Uterus (tissue), 4 donors: Measurements from ENCODE around the gene GDE1. TPM values are rescaled to one million over a fixed set of nuclear protein-coding genes. Genes with fewer than 3 reads are reported as not detected.

Source experiments
- DNase-seq, 2 donors: peaks; one replicate each; pipeline ENCODE4 v3.0.0-alpha.2; 2019 to 2020
- H3K27ac ChIP-seq, 2 donors: fragments of 200-600 bp; sonication (generic); 1 replicate in 1 of 2; 2 replicates in 1 of 2; pipeline ENCODE4 v1.5.1; 2016 to 2018
- H3K27me3 ChIP-seq, 2 donors: fragments of 200-600 bp; sonication (generic); one replicate each; pipeline ENCODE4 v1.5.1; 2018 to 2019; ENCODE audit warnings: control low read depth in 1 of 2
- H3K36me3 ChIP-seq, 2 donors: fragments of 200-600 bp; sonication (generic); one replicate each; pipeline ENCODE4 v1.5.1; 2019; ENCODE audit warnings: control low read depth in 1 of 2
- H3K4me1 ChIP-seq, 2 donors: fragments of 200-600 bp; sonication (generic); one replicate each; pipeline ENCODE4 v1.5.1; 2018 to 2019; ENCODE audit warnings: control low read depth in 1 of 2
- H3K4me3 ChIP-seq, 2 donors: fragments of 200-600 bp; sonication (generic); 1 replicate in 1 of 2; 2 replicates in 1 of 2; pipeline ENCODE4 v1.5.1; 2018 to 2019; ENCODE audit warnings: mild to moderate bottlenecking in 1 of 2
- H3K9me3 ChIP-seq, 2 donors: fragments of 200-600 bp; sonication (generic); one replicate each; pipeline ENCODE4 v1.5.1; 2019; ENCODE audit warnings: control low read depth in 1 of 2
- CTCF ChIP-seq, 4 experiments: fragments of 200-600 bp in 2 of 4; fragments of 450-650 bp in 2 of 4; sonication (generic) in 2 of 4; IDR thresholded peaks; one replicate each; pipeline ENCODE4 v1.5.1; 2016 to 2019; ENCODE audit warnings: antibody characterized with exemption in 4 of 4, mild to moderate bottlenecking in 2 of 4, moderate library complexity in 1 of 4
- POLR2A ChIP-seq, 2 donors: fragments of 450-650 bp; IDR thresholded peaks; one replicate each; pipeline ENCODE4 v1.6.1; 2016; ENCODE audit warnings: antibody characterized with exemption in 2 of 2, mild to moderate bottlenecking in 1 of 2, moderate library complexity in 1 of 2
- intact Hi-C: fragments of 100-400 bp; cut with DNase I; formaldehyde crosslinking; loops from one replicate; pipeline ENCODE4 v1.15.1; 2023; ENCODE audit warnings: low total_unique reads
- total RNA-seq, 4 donors: library from RNA; depleted of rRNA in 3 of 4; stranded (reverse); fragments of >200 nt in 3 of 4; gene quantifications; one replicate each; pipeline versions ENCODE4 v1.1.0 to v1.2.4, GENCODE V29; 2014 to 2023
- donor health status: DM: yes; HTN: yes; CAD: no.

The GDE1 gene
- total RNA-seq, 4 donors from 2014 or later = 12.9 to 43.9 (median 35.6) TPM

GRCh38 chr16:19481296-19481695 is 40.6 kb downstream of the GDE1 start:
- no peak overlapping the region for H3K27ac ChIP-seq
- no peak for DNase-seq
- no peaks in the 10 kb centered on the region for H3K9me3 ChIP-seq
- no peaks in the 10 kb centered on the region for H3K27me3 ChIP-seq
- no peaks in the 10 kb centered on the region for H3K36me3 ChIP-seq
- H3K4me3 ChIP-seq = no peak overlapping the region
- H3K4me1 ChIP-seq = no peaks in the 10 kb centered on the region
- intact Hi-C loops = no loop called here
- TF ChIP-seq POLR2A (IDR thresholded peaks at IDR 0.05) (no peak), CTCF (IDR thresholded peaks at IDR 0.05) (no peak)

- Histone ChIP-seq H3K4me1 (no peaks in the 10 kb centered on the region), H3K27me3 (no peaks in the 10 kb centered on the region), H3K9me3 (no peaks in the 10 kb centered on the region), H3K27ac (no peak overlapping the region), H3K36me3 (no peaks in the 10 kb centered on the region), H3K4me3 (no peak overlapping the region)
- intact Hi-C loops = no loop called here
- DNase-seq = no peak
- TF ChIP-seq POLR2A (IDR thresholded peaks at IDR 0.05) = no peak
- TF ChIP-seq CTCF (IDR thresholded peaks at IDR 0.05) = no peak
Measured at GRCh38 chr16:19479302-19479721, 42.6 kb downstream of the GDE1 start.

- no peaks in the 10 kb centered on the region for H3K4me1 ChIP-seq
- no peak overlapping the region for H3K4me3 ChIP-seq
- intact Hi-C loops = no loop called here
- no peaks in the 10 kb centered on the region for H3K36me3 ChIP-seq
- H3K9me3 ChIP-seq = no peaks in the 10 kb centered on the region
- no peak overlapping the region for H3K27ac ChIP-seq
- TF ChIP-seq CTCF (IDR thresholded peaks at IDR 0.05) = no peak
- TF ChIP-seq POLR2A (IDR thresholded peaks at IDR 0.05) = no peak
- H3K27me3 ChIP-seq = no peaks in the 10 kb centered on the region
- DNase-seq = no peak
Measured at GRCh38 chr16:19478505-19478904, 43.4 kb downstream of the GDE1 start.

- Histone ChIP-seq H3K36me3 (no peaks in the 10 kb centered on the region), H3K9me3 (no peaks in the 10 kb centered on the region), H3K4me1 (no peaks in the 10 kb centered on the region), H3K27me3 (no peaks in the 10 kb centered on the region), H3K27ac (no peak overlapping the region), H3K4me3 (no peak overlapping the region)
- no peak for DNase-seq
- intact Hi-C loops = no loop called here
- TF ChIP-seq POLR2A (IDR thresholded peaks at IDR 0.05) (no peak), CTCF (IDR thresholded peaks at IDR 0.05) (no peak)
Measured at GRCh38 chr16:19474617-19475016, 47.3 kb downstream of the GDE1 start.

GRCh38 chr16:19472482-19472881 is 49.4 kb downstream of the GDE1 start:
- intact Hi-C loops = no loop called here
- TF ChIP-seq CTCF (IDR thresholded peaks at IDR 0.05) (no peak), POLR2A (IDR thresholded peaks at IDR 0.05) (no peak)

More at GRCh38 chr16:19472482-19472881, 49.4 kb downstream of the GDE1 start:
- H3K36me3 ChIP-seq = no peaks in the 10 kb centered on the region
- DNase-seq = no peak
- H3K4me3 ChIP-seq = no peak overlapping the region
- no peak overlapping the region for H3K27ac ChIP-seq
- H3K4me1 ChIP-seq = no peaks in the 10 kb centered on the region
- H3K9me3 ChIP-seq = no peaks in the 10 kb centered on the region
- H3K27me3 ChIP-seq = no peaks in the 10 kb centered on the region
